Lung (tissue), 12 donors: ENCODE data around the gene NDUFV2. TPM values are rescaled to one million over a fixed set of nuclear protein-coding genes. Genes with fewer than 3 reads are reported as not detected.

ENCODE experiments used
- ATAC-seq: fragments of 200-7000 bp; cut with Tn5 transposase; one replicate; pipeline ENCODE4 v1.9.1; 2020; ENCODE audit warnings: moderate number of reproducible peaks; ENCODE audit not compliant: insufficient read depth, low FRiP score
- DNase-seq, 3 donors: peaks; one replicate each; pipeline ENCODE4 v3.0.0-alpha.2; 2013 to 2017
- H3K27ac ChIP-seq, 2 donors: one replicate each; pipeline ENCODE4 v1.5.1; 2013; ENCODE audit warnings: mild to moderate bottlenecking in 2 of 2, moderate library complexity in 2 of 2, control low read depth in 1 of 2, inconsistent platforms in 1 of 2, low read depth in 1 of 2, low read length in 1 of 2
- H3K27me3 ChIP-seq, 3 donors: one replicate each; pipeline ENCODE4 v1.5.1; 2013; ENCODE audit warnings: low read length in 2 of 3; ENCODE audit not compliant: control insufficient read depth in 3 of 3, insufficient read depth in 3 of 3
- H3K36me3 ChIP-seq, 4 donors: one replicate each; pipeline ENCODE4 v1.5.1; 2013; ENCODE audit warnings: low read length in 4 of 4, mild to moderate bottlenecking in 1 of 4, moderate library complexity in 1 of 4; ENCODE audit not compliant: control insufficient read depth in 4 of 4, insufficient read depth in 4 of 4
- H3K4me1 ChIP-seq, 5 donors: one replicate each; pipeline ENCODE4 v1.5.1; 2013; ENCODE audit warnings: low read length in 5 of 5, mild to moderate bottlenecking in 2 of 5, moderate library complexity in 1 of 5; ENCODE audit not compliant: control insufficient read depth in 5 of 5, insufficient read depth in 5 of 5
- H3K4me3 ChIP-seq: one replicate; pipeline ENCODE4 v1.5.1; 2013; ENCODE audit warnings: mild to moderate bottlenecking, control low read depth, moderate library complexity
- H3K9ac ChIP-seq, 2 donors: one replicate each; pipeline ENCODE4 v1.5.1; 2013; ENCODE audit warnings: low read length in 2 of 2, control low read depth in 1 of 2; ENCODE audit not compliant: insufficient read depth in 1 of 2
- H3K9me3 ChIP-seq, 4 donors: one replicate each; pipeline ENCODE4 v1.5.1; 2013; ENCODE audit warnings: low read length in 3 of 4, mild to moderate bottlenecking in 1 of 4, moderate library complexity in 1 of 4; ENCODE audit not compliant: control insufficient read depth in 4 of 4, insufficient read depth in 3 of 4
- WGBS, 2 donors: extraction: QIAGEN DNeasy Blood & Tissue Kit; methylation state at CpG; one replicate each; pipeline ENCODE4 v1.1.7; 2013; 5-methylcytosine and 5-hydroxymethylcytosine counted together
- polyA plus RNA-seq, 2 donors: library from polyadenylated mRNA; stranded (reverse); fragments of 200-250 nt; gene quantifications; one replicate each; pipeline ENCODE4 v1.2.1, GENCODE V29; 2013
- total RNA-seq, 2 donors: library from RNA; depleted of rRNA in 1 of 2; stranded (reverse); fragments of >200 nt in 1 of 2; gene quantifications; one replicate each; pipeline ENCODE4 v1.2.1, GENCODE V29; 2014 to 2021
- TF ChIP-seq, protein P1 (sequence below): IDR thresholded peaks from 2 replicates; pipeline ENCODE4 v1.5.1; 2012; ENCODE audit warnings: mild to moderate bottlenecking; ENCODE audit errors: control extremely low read depth, extremely low read depth
- donor health status: control.
- donor health status: control.
- donor health status: Bipolar disorder and iron deficiency.
- donor health status: healthy.
- donor health status: DM: yes; HTN: yes; CAD: no.

The NDUFV2 gene
- total and polyA plus RNA-seq, 4 donors, result 130 to 355 (median 144) TPM

DNA sequence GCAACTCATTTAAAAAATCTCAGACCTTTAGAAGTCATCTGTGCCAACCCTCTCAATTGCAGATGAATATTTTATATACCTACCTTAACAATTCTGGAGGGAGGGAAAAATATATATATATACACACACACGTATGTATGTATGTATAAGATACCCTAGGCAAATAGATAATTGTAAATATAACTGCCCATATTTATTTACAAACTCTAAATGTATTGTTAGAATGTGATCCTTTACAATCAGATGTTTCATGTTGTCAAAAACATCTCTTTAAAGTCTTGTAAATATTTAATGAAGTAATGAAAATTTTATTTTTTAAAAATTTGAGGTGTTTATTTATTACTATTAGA lies 45.7 kb downstream of the NDUFV2 start:
- Histone ChIP-seq H3K4me1 (peaks cover 0 to 16% (median 11%) of the 10 kb centered on the region in 5 donors), H3K27ac (no peak overlapping the region), H3K4me3 (no peak overlapping the region), H3K27me3 (no peaks in the 10 kb centered on the region), H3K36me3 (no peaks in the 10 kb centered on the region), H3K9ac (no peak overlapping the region), H3K9me3 (no peaks in the 10 kb centered on the region)
- TF ChIP-seq, protein P1, sequence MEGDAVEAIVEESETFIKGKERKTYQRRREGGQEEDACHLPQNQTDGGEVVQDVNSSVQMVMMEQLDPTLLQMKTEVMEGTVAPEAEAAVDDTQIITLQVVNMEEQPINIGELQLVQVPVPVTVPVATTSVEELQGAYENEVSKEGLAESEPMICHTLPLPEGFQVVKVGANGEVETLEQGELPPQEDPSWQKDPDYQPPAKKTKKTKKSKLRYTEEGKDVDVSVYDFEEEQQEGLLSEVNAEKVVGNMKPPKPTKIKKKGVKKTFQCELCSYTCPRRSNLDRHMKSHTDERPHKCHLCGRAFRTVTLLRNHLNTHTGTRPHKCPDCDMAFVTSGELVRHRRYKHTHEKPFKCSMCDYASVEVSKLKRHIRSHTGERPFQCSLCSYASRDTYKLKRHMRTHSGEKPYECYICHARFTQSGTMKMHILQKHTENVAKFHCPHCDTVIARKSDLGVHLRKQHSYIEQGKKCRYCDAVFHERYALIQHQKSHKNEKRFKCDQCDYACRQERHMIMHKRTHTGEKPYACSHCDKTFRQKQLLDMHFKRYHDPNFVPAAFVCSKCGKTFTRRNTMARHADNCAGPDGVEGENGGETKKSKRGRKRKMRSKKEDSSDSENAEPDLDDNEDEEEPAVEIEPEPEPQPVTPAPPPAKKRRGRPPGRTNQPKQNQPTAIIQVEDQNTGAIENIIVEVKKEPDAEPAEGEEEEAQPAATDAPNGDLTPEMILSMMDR, result no peak
- ATAC-seq (no peak), DNase-seq (no peak)
- 17 to 47% methylated on average over 1 of the region's 1 CpG for WGBS, 2 donors

DNA sequence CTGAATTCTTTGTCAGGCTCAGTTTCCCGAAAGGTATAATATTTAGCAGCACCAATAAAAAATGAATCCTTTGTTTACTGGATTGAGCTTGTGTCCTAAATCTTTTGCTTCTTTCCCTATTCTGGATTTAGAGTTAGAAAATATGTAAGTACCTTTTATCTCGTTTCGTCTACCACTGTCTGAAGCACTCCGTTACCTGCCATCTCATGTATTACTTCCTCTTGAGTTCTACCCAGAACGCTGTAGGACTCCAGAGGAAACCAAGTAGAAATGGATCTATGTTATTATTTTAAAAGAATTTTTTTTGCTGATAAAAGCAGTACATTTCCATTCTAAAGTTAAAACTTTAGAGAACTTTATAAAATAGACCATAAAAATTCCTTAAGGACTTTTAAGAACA lies 47.6 kb downstream of the NDUFV2 start:
- no peak overlapping the region for H3K9ac ChIP-seq
- WGBS, 2 donors, result 31 to 52% methylated on average over 5 of the region's 5 CpGs
- DNase-seq, result no peak
- no peak overlapping the region for H3K4me3 ChIP-seq
- H3K27me3 ChIP-seq, result no peaks in the 10 kb centered on the region
- ATAC-seq, result no peak
- H3K36me3 ChIP-seq, result no peaks in the 10 kb centered on the region
- peaks cover 0 to 16% (median 11%) of the 10 kb centered on the region in 5 donors for H3K4me1 ChIP-seq
- no peaks in the 10 kb centered on the region for H3K9me3 ChIP-seq
- no peak overlapping the region for H3K27ac ChIP-seq
- TF ChIP-seq, protein P1, result no peak

DNA sequence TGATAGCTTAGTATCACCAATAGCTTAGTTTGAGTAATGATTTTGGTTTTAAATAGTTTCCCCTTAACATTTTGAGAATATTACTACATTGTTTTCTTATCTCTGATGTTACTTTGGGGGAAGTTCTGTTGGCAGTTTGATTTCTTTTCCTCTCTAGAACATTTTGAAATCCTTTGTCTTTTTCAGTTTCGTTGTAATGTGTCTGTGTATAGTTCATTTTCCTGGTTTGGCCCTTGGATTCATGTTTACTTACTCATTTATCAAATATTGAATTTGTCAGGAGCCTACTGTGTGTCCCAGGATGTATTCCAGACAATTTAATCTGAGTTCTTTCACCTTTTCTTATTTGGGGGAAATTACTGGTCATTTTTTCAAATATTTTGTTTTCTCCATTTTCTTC lies 50.8 kb downstream of the NDUFV2 start:
- H3K27me3 ChIP-seq, result no peaks in the 10 kb centered on the region
- H3K36me3 ChIP-seq, result no peaks in the 10 kb centered on the region
- DNase-seq (no peak), ATAC-seq (no peak)
- H3K4me1 ChIP-seq, result peaks cover 0 to 9% (median 0%) of the 10 kb centered on the region in 5 donors
- H3K9ac ChIP-seq, result peak overlapping the region in 1 of 2 donors; percentile 16
- H3K4me3 ChIP-seq, result no peak overlapping the region
- no peak overlapping the region for H3K27ac ChIP-seq
- 4 to 18% methylated on average over 1 of the region's 1 CpG for WGBS, 2 donors
- H3K9me3 ChIP-seq, result no peaks in the 10 kb centered on the region
- TF ChIP-seq, protein P1, result no peak

DNA sequence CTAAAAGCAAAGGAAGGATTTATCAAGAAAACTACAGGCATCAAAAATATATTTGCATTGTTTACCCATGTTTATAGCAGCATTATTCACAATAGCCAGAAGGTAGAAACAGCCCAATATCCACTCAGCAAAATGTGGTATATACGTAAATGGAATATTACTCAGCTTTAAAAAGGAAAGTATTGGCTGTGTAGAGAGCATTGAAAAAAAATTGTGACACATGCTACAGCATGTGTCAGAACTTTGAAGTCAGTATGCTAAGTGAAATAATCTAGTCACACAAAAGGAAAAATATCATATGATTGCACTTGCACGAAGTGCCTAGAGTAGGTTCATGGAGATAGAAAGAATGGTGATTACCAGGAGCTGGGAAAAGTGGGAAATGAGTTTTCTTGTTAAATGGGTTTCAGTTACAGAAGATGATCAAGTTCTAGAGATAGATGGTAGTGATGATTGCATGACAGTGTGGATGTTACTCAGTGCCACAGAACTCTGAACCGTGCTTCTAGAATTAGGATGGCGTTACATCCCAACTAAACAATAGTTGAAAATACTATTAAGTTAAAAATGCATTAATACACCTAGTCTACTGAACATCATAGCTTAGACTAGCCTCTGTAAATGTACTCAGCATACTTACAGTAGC lies 54.2 kb downstream of the NDUFV2 start:
- TF ChIP-seq, protein P1, result no peak
- Histone ChIP-seq H3K27ac (no peak overlapping the region), H3K27me3 (no peaks in the 10 kb centered on the region), H3K36me3 (no peaks in the 10 kb centered on the region), H3K9ac (no peak overlapping the region), H3K9me3 (no peaks in the 10 kb centered on the region), H3K4me1 (peaks cover 0 to 9% (median 0%) of the 10 kb centered on the region in 5 donors), H3K4me3 (no peak overlapping the region)
- no peak for DNase-seq
- ATAC-seq, result no peak
- WGBS, 2 donors, result 95 to 98% methylated on average over 4 of the region's 4 CpGs
